BE2C (cell line): ENCODE data around the gene MYH9.

Source experiments
- DNase-seq: peaks from one replicate; pipeline ENCODE4 v3.0.0-alpha.2; 2020
- H3K27me3 ChIP-seq: fragments of 250-450 bp; sonication (Bioruptor Pico); 2 replicates; pipeline ENCODE4 v1.5.1; 2020; ENCODE audit warnings: mild to moderate bottlenecking
- H3K36me3 ChIP-seq: fragments of 250-450 bp; sonication (Bioruptor Pico); 2 replicates; pipeline ENCODE4 v1.5.1; 2020; ENCODE audit warnings: mild to moderate bottlenecking
- H3K4me1 ChIP-seq: fragments of 250-450 bp; sonication (Bioruptor Pico); 2 replicates; pipeline ENCODE4 v1.5.1; 2020
- H3K4me3 ChIP-seq: 2 replicates; pipeline ENCODE4 v1.5.1; 2011; ENCODE audit warnings: low read depth, low read length
- H3K9me3 ChIP-seq: fragments of 250-450 bp; sonication (Bioruptor Pico); 2 replicates; pipeline ENCODE4 v1.5.1; 2020
- TF ChIP-seq, protein P1 (sequence below): IDR thresholded peaks from 2 replicates; pipeline ENCODE4 v1.5.1; 2012; ENCODE audit warnings: mild to moderate bottlenecking, low read depth, low read length

Gene MYH9

DNA sequence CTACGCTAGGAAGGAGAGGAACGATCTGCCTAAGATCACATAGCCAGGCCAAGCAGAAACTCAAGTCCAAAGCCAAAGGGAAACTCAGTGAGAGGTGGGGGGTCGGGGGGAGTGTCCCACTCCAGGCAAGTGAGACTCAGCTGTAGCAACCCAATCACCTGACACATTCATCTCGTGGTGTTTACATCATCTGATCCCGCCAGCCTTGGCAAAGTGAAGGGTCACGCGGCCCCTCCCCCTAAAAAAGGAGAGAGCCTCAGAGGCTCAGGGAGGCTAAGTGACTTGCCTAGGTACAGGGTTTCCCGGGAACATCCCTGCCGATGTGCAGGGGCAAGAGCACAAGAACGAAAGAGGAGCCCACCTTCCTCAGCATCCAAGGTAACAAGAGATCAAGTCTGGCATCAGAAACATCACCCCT, 21.5 kb downstream of the MYH9 start:
- TF ChIP-seq, protein P1, sequence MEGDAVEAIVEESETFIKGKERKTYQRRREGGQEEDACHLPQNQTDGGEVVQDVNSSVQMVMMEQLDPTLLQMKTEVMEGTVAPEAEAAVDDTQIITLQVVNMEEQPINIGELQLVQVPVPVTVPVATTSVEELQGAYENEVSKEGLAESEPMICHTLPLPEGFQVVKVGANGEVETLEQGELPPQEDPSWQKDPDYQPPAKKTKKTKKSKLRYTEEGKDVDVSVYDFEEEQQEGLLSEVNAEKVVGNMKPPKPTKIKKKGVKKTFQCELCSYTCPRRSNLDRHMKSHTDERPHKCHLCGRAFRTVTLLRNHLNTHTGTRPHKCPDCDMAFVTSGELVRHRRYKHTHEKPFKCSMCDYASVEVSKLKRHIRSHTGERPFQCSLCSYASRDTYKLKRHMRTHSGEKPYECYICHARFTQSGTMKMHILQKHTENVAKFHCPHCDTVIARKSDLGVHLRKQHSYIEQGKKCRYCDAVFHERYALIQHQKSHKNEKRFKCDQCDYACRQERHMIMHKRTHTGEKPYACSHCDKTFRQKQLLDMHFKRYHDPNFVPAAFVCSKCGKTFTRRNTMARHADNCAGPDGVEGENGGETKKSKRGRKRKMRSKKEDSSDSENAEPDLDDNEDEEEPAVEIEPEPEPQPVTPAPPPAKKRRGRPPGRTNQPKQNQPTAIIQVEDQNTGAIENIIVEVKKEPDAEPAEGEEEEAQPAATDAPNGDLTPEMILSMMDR = no peak
- H3K4me3 ChIP-seq = no peak overlapping the region
- H3K4me1 ChIP-seq = peaks cover 29% of the 10 kb centered on the region
- no peaks in the 10 kb centered on the region for H3K27me3 ChIP-seq
- H3K9me3 ChIP-seq = no peaks in the 10 kb centered on the region
- no peaks in the 10 kb centered on the region; the same call in 1 of the 2 replicates for H3K36me3 ChIP-seq
- no peak for DNase-seq

GRCh38 chr22:36365020-36365411, 22.8 kb downstream of the MYH9 start:
- DNase-seq = no peak

DNA sequence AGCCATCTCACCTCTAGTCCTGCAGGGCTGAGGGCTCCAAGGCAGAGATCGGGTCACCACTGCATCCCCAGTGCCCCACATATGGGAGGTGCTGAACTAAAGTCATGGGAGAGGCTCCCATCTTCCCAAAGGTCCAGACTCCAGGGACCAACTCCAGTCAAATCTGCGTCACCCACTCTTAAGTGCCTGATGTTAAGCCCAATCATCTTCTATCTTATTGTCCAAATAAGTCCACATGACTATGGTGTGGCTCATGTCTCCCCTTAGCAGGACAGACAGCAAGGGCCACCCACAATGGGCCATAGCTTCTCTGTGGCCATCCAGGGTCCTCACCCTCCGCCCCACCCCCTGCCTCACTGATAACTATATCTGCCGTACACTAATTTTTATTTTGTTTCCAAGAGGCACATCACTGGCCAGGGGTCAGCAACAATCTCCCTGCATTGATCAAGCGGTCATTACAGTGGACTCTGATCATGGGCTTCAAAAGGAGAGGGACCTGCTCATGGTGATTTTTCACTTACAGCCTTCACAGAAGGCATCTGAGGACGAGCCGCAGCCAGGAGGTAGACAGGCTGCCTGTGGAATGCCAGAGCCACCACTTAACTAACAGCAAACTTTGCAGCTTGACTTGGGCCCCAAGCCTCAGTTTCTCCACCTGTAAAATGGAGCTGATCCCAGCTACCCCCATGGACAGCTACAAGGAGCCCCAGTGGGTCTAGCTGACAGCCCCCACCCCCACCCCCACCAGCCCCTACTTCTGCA, 23.3 kb downstream of the MYH9 start:
- no peaks in the 10 kb centered on the region for H3K9me3 ChIP-seq
- DNase-seq = no peak
- TF ChIP-seq, protein P1 = no peak
- H3K27me3 ChIP-seq = no peaks in the 10 kb centered on the region
- peaks cover 16% of the 10 kb centered on the region for H3K4me1 ChIP-seq
- no peak overlapping the region for H3K4me3 ChIP-seq
- H3K36me3 ChIP-seq = no peaks in the 10 kb centered on the region; the same call in 1 of the 2 replicates

More at GRCh38 chr22:36365020-36365411, 22.8 kb downstream of the MYH9 start:
- Histone ChIP-seq H3K4me1 (peaks cover 18% of the 10 kb centered on the region), H3K27me3 (no peaks in the 10 kb centered on the region), H3K9me3 (no peaks in the 10 kb centered on the region), H3K4me3 (no peak overlapping the region), H3K36me3 (no peaks in the 10 kb centered on the region; the same call in 1 of the 2 replicates)
- TF ChIP-seq, protein P1 = no peak

DNA sequence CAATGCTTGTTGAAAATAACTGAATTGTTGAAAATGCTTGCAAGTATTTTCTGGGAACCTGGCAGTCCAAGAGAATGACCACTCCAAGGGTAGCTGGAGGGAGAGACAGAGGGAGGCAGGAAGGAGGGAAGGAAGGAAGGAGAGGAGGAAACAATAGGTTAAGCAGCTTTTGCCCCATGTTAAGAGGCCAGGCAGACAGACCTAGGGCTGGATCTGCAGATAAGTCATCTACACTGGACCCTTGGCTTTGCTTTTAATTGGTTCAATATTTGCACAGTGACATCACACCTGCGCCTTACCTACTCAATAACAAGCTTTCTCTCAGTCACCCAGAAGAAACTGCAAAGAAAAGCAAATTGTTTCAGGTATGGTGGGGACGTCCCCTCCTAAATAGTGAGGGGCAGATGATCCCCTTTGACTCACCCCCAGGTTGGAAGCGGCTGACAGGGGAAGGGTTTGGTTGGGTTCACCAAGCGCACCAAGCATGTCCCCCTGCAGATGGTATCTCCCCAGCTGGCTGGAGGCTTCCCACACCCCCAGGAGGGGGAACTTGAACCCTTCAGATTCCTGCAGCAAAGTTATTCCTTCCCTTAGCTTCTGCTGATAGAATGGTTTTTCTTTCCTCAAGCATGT, 24.3 kb downstream of the MYH9 start:
- Histone ChIP-seq H3K36me3 (no peaks in the 10 kb centered on the region; the same call in 1 of the 2 replicates), H3K9me3 (no peaks in the 10 kb centered on the region), H3K4me1 (peaks cover 9% of the 10 kb centered on the region), H3K4me3 (no peak overlapping the region), H3K27me3 (no peaks in the 10 kb centered on the region)
- TF ChIP-seq, protein P1 = no peak
- DNase-seq = no peak

GRCh38 chr22:36362932-36363331, 24.8 kb downstream of the MYH9 start:
- H3K4me1 ChIP-seq = peaks cover 6% of the 10 kb centered on the region
- no peaks in the 10 kb centered on the region for H3K27me3 ChIP-seq
- H3K36me3 ChIP-seq = no peaks in the 10 kb centered on the region; the same call in 1 of the 2 replicates
- DNase-seq = no peak
- H3K4me3 ChIP-seq = no peak overlapping the region
- TF ChIP-seq, protein P1 = no peak
- no peaks in the 10 kb centered on the region for H3K9me3 ChIP-seq

- no peak for DNase-seq
- H3K4me3 ChIP-seq = no peak overlapping the region
- no peaks in the 10 kb centered on the region; the same call in none of the 2 replicates for H3K4me1 ChIP-seq
- H3K9me3 ChIP-seq = no peaks in the 10 kb centered on the region
- H3K27me3 ChIP-seq = no peaks in the 10 kb centered on the region
- no peaks in the 10 kb centered on the region; the same call in 1 of the 2 replicates for H3K36me3 ChIP-seq
- TF ChIP-seq, protein P1 = no peak
These were observed 25.7 kb downstream of the MYH9 start for GRCh38 chr22:36362075-36362474.
